ENCODE results near the gene RFC4.

DNA sequence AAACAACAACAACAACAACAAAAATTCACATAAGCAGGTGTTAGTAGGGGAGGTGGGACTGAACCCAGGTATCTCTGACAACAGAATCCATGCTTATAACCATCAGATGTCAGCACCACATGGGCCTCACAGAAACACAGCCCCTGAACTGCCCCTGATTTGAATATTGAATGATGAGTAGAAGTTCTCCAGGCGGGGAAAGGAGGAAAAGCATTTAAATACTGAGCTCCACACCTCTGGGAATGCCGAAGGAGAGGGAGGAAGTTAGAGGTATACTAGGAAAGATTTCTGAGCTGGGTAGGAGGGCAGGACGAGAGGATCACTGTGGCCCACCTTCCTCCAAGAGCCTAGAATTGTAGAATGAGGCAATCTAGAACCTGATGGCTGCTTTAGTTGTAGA, 54.8 kb downstream of the RFC4 start:
- no peak for TF ChIP-seq EZH2 (conservative IDR thresholded peaks at IDR 0.05; ENCODE audit: low read depth, low read length)
- TF ChIP-seq ZEB1 (IDR thresholded peaks at IDR 0.05; ENCODE audit: insufficient replicate concordance, low read depth): no peak
- TF ChIP-seq, protein P1, sequence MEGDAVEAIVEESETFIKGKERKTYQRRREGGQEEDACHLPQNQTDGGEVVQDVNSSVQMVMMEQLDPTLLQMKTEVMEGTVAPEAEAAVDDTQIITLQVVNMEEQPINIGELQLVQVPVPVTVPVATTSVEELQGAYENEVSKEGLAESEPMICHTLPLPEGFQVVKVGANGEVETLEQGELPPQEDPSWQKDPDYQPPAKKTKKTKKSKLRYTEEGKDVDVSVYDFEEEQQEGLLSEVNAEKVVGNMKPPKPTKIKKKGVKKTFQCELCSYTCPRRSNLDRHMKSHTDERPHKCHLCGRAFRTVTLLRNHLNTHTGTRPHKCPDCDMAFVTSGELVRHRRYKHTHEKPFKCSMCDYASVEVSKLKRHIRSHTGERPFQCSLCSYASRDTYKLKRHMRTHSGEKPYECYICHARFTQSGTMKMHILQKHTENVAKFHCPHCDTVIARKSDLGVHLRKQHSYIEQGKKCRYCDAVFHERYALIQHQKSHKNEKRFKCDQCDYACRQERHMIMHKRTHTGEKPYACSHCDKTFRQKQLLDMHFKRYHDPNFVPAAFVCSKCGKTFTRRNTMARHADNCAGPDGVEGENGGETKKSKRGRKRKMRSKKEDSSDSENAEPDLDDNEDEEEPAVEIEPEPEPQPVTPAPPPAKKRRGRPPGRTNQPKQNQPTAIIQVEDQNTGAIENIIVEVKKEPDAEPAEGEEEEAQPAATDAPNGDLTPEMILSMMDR (CRISPR knock-in tag; IDR thresholded peaks at IDR 0.05): no peak
- TF ChIP-seq RAD51 (IDR thresholded peaks at IDR 0.05; ENCODE audit: borderline replicate concordance): no peak
- TF ChIP-seq EP300 (IDR thresholded peaks at IDR 0.05; ENCODE audit: low read depth in 2 of 2, low read length in 2 of 2): no peak
- TF ChIP-seq EP300 (CRISPR knock-in tag; IDR thresholded peaks at IDR 0.05; ENCODE audit: borderline replicate concordance): no peak
- TF ChIP-seq HCFC1 (IDR thresholded peaks at IDR 0.05; ENCODE audit: low read depth, low read length): no peak
- TF ChIP-seq SRSF4 (IDR thresholded peaks at IDR 0.05; ENCODE audit: low read depth, low read length, poor library complexity, severe bottlenecking): no peak
- TF ChIP-seq PHF8 (CRISPR knock-in tag; IDR thresholded peaks at IDR 0.05): no peak
- no peak for TF ChIP-seq KAT8 (CRISPR knock-in tag; IDR thresholded peaks at IDR 0.05)
- TF ChIP-seq, protein P2, sequence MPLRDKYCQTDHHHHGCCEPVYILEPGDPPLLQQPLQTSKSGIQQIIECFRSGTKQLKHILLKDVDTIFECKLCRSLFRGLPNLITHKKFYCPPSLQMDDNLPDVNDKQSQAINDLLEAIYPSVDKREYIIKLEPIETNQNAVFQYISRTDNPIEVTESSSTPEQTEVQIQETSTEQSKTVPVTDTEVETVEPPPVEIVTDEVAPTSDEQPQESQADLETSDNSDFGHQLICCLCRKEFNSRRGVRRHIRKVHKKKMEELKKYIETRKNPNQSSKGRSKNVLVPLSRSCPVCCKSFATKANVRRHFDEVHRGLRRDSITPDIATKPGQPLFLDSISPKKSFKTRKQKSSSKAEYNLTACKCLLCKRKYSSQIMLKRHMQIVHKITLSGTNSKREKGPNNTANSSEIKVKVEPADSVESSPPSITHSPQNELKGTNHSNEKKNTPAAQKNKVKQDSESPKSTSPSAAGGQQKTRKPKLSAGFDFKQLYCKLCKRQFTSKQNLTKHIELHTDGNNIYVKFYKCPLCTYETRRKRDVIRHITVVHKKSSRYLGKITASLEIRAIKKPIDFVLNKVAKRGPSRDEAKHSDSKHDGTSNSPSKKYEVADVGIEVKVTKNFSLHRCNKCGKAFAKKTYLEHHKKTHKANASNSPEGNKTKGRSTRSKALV (CRISPR knock-in tag; IDR thresholded peaks at IDR 0.05): no peak
- no peak for TF ChIP-seq PAX8 (CRISPR knock-in tag; IDR thresholded peaks at IDR 0.05; ENCODE audit: borderline replicate concordance)
- TF ChIP-seq MAZ (IDR thresholded peaks at IDR 0.05; ENCODE audit: borderline replicate concordance, low read depth, low read length): no peak
- no peak for TF ChIP-seq MAZ (CRISPR knock-in tag; IDR thresholded peaks at IDR 0.05; ENCODE audit: low read depth)

All from HepG2 (cell line).